Fibroblast of pulmonary artery (primary cell): ENCODE results near the gene CYB5B.

Experiments used
- DNase-seq: peaks from one replicate; pipeline ENCODE4 v3.0.0-alpha.2; 2010; ENCODE audit warnings: low read depth
- H3K4me3 ChIP-seq: replicated peaks from 2 replicates; pipeline ENCODE4 v1.5.1; 2011; ENCODE audit warnings: low read depth, mild to moderate bottlenecking, control low read depth, low read length, moderate library complexity
- TF ChIP-seq, protein P1 (sequence below): IDR thresholded peaks from 2 replicates; pipeline ENCODE4 v1.5.1; 2011; ENCODE audit warnings: mild to moderate bottlenecking, control low read depth, low read length, inconsistent platforms; ENCODE audit errors: missing control alignments

The CYB5B gene

DNA sequence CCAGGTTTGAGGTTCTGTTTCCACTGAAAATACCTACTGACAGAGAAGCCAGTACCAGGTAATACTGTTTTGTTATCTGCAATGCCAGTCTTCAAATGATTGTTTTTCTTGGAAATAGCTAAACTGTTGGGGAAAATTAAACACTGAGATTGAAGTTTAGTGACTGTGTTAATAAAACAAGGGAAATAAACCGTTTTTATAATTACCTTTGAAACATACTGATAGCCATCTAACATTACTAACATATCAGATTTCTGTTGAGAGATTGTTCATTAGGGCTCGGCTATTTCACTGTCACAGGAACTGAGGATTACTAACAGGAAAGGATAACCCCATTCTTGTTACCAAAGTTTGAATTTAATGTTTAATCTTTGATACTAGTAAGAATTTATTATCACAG, 42.1 kb downstream of the CYB5B start:
- no peak for DNase-seq
- no peak overlapping the region for H3K4me3 ChIP-seq
- TF ChIP-seq, protein P1, sequence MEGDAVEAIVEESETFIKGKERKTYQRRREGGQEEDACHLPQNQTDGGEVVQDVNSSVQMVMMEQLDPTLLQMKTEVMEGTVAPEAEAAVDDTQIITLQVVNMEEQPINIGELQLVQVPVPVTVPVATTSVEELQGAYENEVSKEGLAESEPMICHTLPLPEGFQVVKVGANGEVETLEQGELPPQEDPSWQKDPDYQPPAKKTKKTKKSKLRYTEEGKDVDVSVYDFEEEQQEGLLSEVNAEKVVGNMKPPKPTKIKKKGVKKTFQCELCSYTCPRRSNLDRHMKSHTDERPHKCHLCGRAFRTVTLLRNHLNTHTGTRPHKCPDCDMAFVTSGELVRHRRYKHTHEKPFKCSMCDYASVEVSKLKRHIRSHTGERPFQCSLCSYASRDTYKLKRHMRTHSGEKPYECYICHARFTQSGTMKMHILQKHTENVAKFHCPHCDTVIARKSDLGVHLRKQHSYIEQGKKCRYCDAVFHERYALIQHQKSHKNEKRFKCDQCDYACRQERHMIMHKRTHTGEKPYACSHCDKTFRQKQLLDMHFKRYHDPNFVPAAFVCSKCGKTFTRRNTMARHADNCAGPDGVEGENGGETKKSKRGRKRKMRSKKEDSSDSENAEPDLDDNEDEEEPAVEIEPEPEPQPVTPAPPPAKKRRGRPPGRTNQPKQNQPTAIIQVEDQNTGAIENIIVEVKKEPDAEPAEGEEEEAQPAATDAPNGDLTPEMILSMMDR: no peak

DNA sequence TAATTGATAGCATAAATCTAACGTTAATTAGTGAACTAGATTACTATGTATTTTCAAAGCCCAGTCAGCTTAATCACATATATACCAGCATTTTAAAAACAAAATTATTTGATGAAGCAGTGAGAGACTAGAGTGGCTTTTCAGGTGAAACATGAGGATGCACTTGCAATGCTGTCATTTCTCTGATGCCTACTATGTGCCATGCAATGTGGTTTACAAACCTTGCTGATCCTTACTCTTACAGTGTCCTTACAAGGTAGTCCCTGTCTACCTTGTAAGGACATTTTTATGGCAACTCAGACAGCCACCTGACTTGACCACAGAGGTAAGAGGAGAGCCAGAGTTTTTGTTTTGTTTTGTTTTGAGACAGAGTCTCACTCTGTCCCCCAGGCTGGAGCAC, 42.7 kb downstream of the CYB5B start:
- TF ChIP-seq, protein P1: no peak

DNA sequence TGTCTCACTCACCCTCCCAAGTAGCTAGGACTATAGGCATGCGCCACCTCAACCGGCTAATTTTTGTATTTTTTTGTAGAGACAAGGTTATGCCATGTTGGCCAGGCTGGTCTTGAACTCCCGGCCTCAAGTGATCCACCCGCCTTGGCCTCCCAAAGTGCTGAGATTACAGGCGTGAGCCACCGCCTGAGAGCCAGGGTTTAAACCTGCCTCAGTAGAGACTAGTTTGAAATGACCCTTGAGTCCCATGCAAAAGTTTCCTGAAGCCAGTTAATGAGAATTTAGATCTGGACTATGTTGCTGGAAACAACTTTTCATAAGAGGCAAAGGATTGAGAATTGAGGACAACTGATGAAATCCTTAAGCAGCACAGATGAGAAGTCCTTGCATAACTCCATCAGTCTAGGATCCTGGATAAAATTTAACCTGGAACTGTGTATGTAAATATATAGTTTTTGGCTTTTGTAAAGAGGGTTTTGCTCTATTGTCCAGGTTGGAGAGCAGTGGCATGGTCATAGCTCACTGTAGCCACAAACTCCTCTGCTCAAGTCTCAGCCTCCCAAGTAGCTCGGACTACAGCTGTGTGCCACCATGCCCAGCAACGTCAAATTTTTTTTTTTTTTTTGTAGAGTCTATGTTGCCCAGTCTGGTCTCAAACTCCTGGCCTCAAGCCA, 43.2 kb downstream of the CYB5B start:
- no peak overlapping the region for H3K4me3 ChIP-seq

More for the DNA sequence above, 42.7 kb downstream of the CYB5B start:
- no peak for DNase-seq
- H3K4me3 ChIP-seq: no peak overlapping the region

DNA sequence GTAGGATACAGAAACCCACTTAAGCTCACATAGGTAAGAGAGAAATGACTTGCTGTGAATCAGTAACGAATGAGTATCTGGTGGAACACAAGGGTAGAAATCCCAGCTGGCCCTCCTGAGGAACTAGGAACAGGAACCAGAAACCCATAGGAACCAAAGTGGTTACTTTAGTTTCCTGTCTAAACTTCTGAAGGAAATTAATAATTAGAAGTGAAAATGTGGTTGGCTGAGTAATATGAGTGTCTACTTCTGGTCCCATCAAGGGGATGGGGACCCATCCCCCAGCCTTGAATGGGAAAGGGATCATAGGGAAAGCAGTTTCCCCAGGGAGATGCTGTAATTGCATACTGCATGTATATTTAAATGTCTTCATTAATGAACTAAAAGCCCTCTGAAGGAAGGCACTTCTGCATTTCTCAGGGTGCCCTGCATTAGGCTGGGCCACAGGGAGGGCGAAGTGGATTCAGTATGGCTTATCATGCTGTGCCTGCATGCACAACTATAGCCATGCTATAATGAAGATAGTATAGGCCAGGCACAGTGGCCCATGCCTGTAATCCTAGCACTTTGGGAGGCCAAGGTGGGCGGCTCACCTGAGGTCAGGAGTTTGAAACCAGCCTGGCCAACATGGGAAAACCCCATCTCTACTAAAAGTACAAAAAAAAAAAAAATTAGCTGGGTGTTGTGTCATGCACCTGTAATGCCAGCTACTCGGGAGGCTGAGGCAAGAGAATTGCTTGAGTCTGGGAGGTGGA, 45.6 kb downstream of the CYB5B start:
- DNase-seq: no peak
- TF ChIP-seq, protein P1: no peak
- no peak overlapping the region for H3K4me3 ChIP-seq

More for the DNA sequence above, 43.2 kb downstream of the CYB5B start:
- DNase-seq: no peak
- TF ChIP-seq, protein P1: no peak

DNA sequence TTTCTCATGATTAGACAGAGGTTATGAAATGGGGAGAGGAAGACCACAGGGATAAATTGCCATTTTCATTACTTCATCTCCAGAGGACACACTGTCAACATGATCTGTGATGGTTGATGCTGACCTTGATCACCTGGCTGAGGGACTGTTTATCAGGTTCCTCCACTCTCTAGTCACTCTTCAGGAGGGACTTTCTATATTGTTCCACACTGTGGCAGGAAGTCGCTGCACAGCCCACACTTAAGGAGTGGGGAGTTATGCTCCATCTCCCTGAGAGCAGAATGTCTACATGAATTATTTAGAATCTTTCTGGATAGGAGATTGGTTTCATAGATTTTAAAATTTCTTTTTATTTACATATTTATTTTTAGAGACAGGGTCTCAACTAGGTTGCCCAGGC, 46.7 kb downstream of the CYB5B start:
- no peak for DNase-seq
- TF ChIP-seq, protein P1: no peak
- no peak overlapping the region for H3K4me3 ChIP-seq

DNA sequence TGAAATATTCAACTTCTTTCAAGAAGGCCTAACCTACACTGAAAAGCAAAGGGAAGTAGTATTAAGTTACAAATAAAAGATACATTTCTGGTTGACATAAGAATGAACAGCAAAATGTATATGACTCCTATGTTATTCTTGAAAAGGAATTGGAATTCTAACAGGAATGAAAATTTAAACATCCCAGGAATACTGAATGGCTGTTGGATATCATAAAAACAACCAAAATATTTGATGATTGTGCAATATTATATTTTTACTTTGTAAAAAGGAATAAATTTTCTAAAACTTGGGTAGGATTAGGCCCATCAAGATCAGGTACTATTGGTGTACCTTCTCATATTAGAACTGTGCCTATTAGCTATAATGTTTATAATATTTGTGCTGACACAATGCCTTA, 50.0 kb downstream of the CYB5B start:
- H3K4me3 ChIP-seq: no peak overlapping the region
- no peak for DNase-seq
- TF ChIP-seq, protein P1: no peak

DNA sequence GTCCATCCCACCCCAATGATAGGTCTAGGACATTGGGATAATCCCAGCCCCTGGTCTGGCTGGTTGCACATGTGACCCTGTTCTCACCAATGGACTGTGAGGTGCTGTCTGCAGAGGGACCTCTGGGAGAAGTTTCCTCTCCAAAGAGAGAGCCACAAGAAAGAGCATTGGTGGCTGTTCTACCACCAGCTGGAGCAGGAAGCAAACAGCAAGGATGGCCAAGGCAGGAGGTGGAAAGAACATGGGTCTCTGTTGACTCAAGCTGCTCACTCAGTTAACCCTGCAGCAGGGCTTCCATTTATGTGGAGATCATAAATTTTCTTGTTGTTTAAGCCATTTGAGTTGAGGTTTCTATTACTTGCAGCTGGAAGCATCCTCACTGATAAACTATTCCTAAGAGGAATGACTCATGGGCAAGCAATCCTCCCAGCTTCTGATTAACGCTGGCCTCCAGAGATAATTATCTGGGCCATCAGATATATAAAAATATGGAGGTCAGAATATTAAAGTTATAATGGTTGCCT, 52.6 kb downstream of the CYB5B start:
- H3K4me3 ChIP-seq: no peak overlapping the region
- DNase-seq: peak; percentile 63
- TF ChIP-seq, protein P1: no peak
